Gastrocnemius medialis (tissue), 4 donors: ENCODE measurements around the gene HMGXB4.
A peak's percentile ranks its signal among the peaks of the same experiment; 100 is the strongest.

Experiments used
- POLR2A ChIP-seq, 2 donors: fragments of 450-650 bp; IDR thresholded peaks; one replicate each; pipeline ENCODE4 v1.6.1; 2017; ENCODE audit warnings: antibody characterized with exemption in 2 of 2, mild to moderate bottlenecking in 2 of 2, moderate library complexity in 2 of 2
- TF ChIP-seq, protein P1 (sequence below), 5 experiments: fragments of 450-650 bp in 3 of 5; fragments of 200-600 bp in 2 of 5; sonication (generic) in 2 of 5; IDR thresholded peaks in 4 of 5; conservative IDR thresholded peaks in 1 of 5; 1 replicate in 4 of 5; 2 replicates in 1 of 5; pipeline ENCODE4 v1.5.1; 2016 to 2019; ENCODE audit warnings: antibody characterized with exemption in 5 of 5, mild to moderate bottlenecking in 3 of 5, moderate library complexity in 3 of 5

DNA sequence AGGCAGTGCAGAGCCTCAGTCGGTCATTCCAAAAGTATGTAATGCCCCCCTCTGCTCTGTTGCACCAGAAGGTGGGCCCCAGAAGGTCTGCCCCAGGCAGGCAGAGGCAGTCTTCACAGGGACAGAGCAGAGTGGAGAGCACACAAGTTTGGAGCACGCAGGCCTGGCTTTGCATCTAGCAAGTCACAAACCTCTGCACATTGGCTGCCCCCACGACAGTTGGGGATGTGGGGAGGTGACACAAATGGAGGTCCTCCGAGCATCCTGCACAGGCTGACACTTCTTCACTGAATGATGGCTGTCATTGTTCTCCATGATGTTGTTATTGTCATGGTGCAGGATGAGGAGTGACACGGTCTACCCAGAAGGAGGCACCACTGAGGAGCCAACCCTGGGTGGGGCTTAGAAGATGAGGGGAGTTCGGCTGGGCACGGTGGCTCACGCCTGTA is 54.3 kb downstream of the HMGXB4 start:
- no peak for TF ChIP-seq POLR2A (IDR thresholded peaks at IDR 0.05)
- TF ChIP-seq, protein P1, sequence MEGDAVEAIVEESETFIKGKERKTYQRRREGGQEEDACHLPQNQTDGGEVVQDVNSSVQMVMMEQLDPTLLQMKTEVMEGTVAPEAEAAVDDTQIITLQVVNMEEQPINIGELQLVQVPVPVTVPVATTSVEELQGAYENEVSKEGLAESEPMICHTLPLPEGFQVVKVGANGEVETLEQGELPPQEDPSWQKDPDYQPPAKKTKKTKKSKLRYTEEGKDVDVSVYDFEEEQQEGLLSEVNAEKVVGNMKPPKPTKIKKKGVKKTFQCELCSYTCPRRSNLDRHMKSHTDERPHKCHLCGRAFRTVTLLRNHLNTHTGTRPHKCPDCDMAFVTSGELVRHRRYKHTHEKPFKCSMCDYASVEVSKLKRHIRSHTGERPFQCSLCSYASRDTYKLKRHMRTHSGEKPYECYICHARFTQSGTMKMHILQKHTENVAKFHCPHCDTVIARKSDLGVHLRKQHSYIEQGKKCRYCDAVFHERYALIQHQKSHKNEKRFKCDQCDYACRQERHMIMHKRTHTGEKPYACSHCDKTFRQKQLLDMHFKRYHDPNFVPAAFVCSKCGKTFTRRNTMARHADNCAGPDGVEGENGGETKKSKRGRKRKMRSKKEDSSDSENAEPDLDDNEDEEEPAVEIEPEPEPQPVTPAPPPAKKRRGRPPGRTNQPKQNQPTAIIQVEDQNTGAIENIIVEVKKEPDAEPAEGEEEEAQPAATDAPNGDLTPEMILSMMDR (IDR thresholded peaks at IDR 0.05 in 4 of 5, conservative IDR thresholded peaks at IDR 0.05 in 1 of 5), result peak in 1 of 5 experiments; percentile 23
